Osteocyte (in vitro differentiated cells): ENCODE data around the gene CFAP46. TPM values are rescaled to one million over a fixed set of nuclear protein-coding genes. Genes with fewer than 3 reads are reported as not detected.

Experiments
- DNase-seq: peaks from one replicate; pipeline ENCODE4 v3.0.0; 2021; ENCODE audit warnings: mixed read lengths; ENCODE audit not compliant: unreplicated experiment; ENCODE audit errors: extremely low spot score
- H3K27ac Mint-ChIP-seq: one replicate; pipeline ENCODE4 v1.8.0; 2021; ENCODE audit warnings: mild to moderate bottlenecking, mixed read lengths; ENCODE audit not compliant: unreplicated experiment
- H3K27me3 Mint-ChIP-seq: one replicate; pipeline ENCODE4 v1.8.0; 2021; ENCODE audit warnings: mixed read lengths; ENCODE audit not compliant: unreplicated experiment
- H3K36me3 Mint-ChIP-seq: one replicate; pipeline ENCODE4 v1.8.0; 2021; ENCODE audit warnings: mixed read lengths; ENCODE audit not compliant: unreplicated experiment
- H3K4me1 Mint-ChIP-seq: one replicate; pipeline ENCODE4 v1.8.0; 2021; ENCODE audit warnings: mixed read lengths; ENCODE audit not compliant: unreplicated experiment
- H3K4me3 Mint-ChIP-seq: one replicate; pipeline ENCODE4 v1.8.0; 2021; ENCODE audit warnings: mild to moderate bottlenecking, moderate library complexity, mixed read lengths; ENCODE audit not compliant: unreplicated experiment
- H3K9me3 Mint-ChIP-seq: one replicate; pipeline ENCODE4 v1.8.0; 2021; ENCODE audit warnings: mixed read lengths; ENCODE audit not compliant: unreplicated experiment
- total RNA-seq: library from RNA; stranded (reverse); gene quantifications from 2 replicates; pipeline ENCODE4 v1.2.1, GENCODE V29; 2021
- TF ChIP-seq, protein P1 (sequence below): fragments of 200-600 bp; sonication (generic); IDR thresholded peaks from 2 replicates; pipeline ENCODE4 v1.5.0; 2021; ENCODE audit warnings: antibody characterized with exemption, mild to moderate bottlenecking, moderate library complexity

Gene CFAP46
- total RNA-seq, 1 donor from 2014 or later = 0.56 TPM

DNA sequence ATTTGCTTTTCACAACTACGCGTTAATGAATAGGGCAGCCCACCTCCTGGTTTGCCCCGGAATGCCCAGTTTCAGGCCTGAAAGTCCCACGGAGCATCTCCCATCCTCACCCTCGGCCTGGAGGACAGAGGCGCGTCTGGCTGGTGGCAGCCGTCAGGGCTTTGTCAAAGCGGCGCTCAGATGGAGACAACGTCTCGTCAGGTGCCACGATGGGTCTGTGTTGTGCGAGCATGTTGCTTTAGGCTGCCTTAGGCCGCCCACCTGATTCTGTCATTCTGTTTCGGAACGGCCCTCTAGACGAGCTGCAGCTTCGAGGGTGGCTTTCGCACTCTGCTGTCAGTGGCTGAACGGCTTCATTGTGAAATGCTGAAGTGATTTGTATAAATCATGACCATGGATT is 39.4 kb upstream of the CFAP46 start:
- H3K4me1 Mint-ChIP-seq = no peaks in the 10 kb centered on the region
- H3K36me3 Mint-ChIP-seq = no peaks in the 10 kb centered on the region
- TF ChIP-seq, protein P1, sequence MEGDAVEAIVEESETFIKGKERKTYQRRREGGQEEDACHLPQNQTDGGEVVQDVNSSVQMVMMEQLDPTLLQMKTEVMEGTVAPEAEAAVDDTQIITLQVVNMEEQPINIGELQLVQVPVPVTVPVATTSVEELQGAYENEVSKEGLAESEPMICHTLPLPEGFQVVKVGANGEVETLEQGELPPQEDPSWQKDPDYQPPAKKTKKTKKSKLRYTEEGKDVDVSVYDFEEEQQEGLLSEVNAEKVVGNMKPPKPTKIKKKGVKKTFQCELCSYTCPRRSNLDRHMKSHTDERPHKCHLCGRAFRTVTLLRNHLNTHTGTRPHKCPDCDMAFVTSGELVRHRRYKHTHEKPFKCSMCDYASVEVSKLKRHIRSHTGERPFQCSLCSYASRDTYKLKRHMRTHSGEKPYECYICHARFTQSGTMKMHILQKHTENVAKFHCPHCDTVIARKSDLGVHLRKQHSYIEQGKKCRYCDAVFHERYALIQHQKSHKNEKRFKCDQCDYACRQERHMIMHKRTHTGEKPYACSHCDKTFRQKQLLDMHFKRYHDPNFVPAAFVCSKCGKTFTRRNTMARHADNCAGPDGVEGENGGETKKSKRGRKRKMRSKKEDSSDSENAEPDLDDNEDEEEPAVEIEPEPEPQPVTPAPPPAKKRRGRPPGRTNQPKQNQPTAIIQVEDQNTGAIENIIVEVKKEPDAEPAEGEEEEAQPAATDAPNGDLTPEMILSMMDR = no peak
- DNase-seq = no peak
- H3K27me3 Mint-ChIP-seq = peaks cover 2% of the 10 kb centered on the region
- no peaks in the 10 kb centered on the region for H3K9me3 Mint-ChIP-seq
- no peak overlapping the region for H3K27ac Mint-ChIP-seq
- H3K4me3 Mint-ChIP-seq = no peak overlapping the region

DNA sequence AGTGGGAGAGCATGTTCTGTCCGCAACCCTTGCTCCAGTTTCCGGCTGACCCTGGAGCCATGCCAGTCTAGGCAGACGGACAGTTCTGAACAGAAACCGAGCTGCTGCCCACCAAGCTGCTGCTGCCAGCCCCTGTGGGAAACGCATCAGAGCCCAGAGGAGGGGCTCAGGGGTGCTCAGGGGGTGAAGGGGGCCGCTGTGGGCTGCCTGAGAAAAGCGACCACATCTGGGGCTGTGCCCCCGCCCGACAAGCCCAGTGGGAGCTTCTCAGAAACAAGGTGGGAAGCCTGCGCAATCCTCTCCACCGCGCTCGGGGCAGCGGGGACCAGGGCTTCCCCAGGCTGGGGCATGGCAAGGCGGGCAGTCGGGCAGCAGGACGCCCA is 38.8 kb upstream of the CFAP46 start:
- no peak for DNase-seq
- Mint-ChIP-seq H3K4me1 (no peaks in the 10 kb centered on the region), H3K9me3 (no peaks in the 10 kb centered on the region), H3K4me3 (no peak overlapping the region), H3K27ac (no peak overlapping the region), H3K27me3 (peaks cover 2% of the 10 kb centered on the region), H3K36me3 (no peaks in the 10 kb centered on the region)
- TF ChIP-seq, protein P1 = no peak

DNA sequence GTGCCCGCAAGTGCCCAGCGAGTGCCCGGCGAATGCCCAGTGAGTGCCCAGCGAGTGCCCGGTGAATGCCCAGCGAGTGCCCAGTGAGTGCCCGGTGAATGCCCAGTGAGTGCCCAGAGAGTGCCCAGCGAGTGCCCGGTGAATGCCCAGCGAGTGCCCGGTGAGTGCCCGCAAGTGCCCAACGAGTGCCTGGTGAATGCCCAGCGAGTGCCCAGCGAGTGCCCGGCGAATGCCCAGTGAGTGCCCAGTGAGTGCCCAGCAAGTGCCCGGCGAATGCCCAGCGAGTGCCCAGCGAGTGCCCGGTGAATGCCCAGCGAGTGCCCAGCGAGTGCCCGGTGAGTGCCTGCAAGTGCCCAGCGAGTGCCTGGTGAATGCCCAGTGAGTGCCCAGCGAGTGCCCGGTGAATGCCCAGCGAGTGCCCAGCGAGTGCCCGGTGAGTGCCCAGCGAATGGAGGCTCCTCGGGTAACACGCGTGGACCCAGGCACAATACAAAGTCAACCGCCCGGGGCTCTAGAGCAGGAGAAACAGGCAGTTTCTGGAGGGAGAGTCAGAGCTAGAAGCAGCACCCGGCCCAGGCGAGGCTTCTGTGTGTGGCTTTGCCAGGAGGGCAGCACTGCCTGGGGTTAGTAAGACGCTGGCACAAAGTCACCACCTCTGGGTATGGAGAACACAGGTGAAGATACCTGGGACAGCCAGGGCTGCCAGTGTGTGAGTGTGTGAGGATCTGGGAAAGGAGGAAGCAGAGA is 38.2 kb upstream of the CFAP46 start:
- Mint-ChIP-seq H3K4me3 (no peak overlapping the region), H3K27me3 (peaks cover 2% of the 10 kb centered on the region), H3K9me3 (no peaks in the 10 kb centered on the region), H3K27ac (no peak overlapping the region), H3K36me3 (no peaks in the 10 kb centered on the region), H3K4me1 (no peaks in the 10 kb centered on the region)
- TF ChIP-seq, protein P1 = no peak
- no peak for DNase-seq

DNA sequence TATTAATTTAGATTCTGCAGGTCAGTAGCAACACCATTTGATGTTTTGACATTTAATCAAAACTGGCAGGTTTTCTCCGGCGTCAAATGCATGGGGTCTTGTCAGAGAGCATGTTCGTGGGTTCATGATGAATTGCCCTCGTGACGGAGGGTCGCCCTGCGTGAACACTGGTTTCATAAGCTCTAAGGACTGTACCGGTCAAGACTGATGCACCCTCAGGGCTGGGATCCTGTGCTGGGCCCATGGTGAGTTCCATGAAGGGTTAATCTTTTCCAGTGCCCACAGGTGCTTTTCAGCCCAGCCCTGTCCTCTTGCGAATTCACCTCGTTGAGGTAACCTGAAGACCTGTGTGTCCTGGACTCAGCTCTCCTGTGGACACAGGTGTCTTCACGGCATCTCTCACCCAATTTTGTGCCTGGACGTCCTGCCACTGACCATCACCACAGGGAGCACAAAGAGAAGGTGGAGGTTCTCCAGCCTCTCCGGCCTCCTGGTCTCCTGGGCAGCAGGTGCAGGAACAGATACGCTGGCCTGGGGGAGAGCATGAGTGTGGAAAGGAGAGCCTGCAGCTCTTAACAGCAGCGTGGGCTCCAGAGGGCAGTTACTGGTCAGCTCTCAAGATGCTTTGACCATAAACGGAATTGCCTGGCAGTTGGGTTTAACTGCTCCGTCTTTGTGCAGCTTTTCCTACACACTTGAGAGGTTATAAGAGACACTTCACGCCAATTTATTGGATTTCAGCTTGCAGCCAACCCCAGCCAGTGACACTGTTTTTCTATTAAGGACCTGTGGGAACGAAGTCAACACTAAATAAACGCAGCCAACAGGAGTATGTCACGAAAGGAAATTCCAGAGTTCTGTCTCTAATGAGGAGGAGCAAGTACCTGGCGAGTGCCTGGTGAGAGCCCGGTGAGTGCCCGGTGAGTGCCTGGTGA is 37.4 kb upstream of the CFAP46 start:
- no peak for DNase-seq
- TF ChIP-seq, protein P1 = no peak
- Mint-ChIP-seq H3K4me1 (no peaks in the 10 kb centered on the region), H3K27me3 (peaks cover 3% of the 10 kb centered on the region), H3K36me3 (no peaks in the 10 kb centered on the region), H3K9me3 (no peaks in the 10 kb centered on the region), H3K27ac (no peak overlapping the region), H3K4me3 (no peak overlapping the region)

DNA sequence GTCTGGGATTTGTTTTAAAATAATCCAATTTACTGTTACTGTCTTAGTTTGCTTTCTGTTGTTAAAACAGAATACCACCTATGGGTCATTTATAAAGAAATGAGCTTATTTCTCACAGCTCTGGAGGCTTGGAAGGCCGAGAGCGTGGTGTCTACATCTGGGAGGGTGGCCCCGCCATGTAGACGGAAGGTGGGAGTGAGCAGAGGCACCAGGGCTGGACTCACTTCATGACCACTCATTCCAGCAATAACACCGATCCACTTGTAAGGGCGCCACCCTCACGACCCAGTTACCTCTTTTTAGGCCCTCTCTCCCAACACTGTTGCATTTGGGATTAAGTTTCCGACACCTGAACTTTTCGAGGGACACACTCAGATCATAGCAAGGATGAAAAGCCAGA is 36.2 kb upstream of the CFAP46 start:
- Mint-ChIP-seq H3K27me3 (peaks cover 3% of the 10 kb centered on the region), H3K36me3 (no peaks in the 10 kb centered on the region), H3K9me3 (no peaks in the 10 kb centered on the region), H3K4me1 (no peaks in the 10 kb centered on the region), H3K4me3 (no peak overlapping the region), H3K27ac (no peak overlapping the region)
- TF ChIP-seq, protein P1 = no peak
- DNase-seq = no peak
